Measurements from ENCODE around the gene PKP2.

- TF ChIP-seq CTCF (IDR thresholded peaks at IDR 0.05), result no peak
- TF ChIP-seq POLR2A (IDR thresholded peaks at IDR 0.05), result no peak
- no peak for TF ChIP-seq POLR2AphosphoS5 (IDR thresholded peaks at IDR 0.05)
- no peak for TF ChIP-seq EP300 (IDR thresholded peaks at IDR 0.05)
Measured at GRCh38 chr12:32891956-32892355, 4.6 kb downstream of the PKP2 start.
